Endothelial cell of umbilical vein (primary cell): ENCODE measurements around the gene SLC8A1. TPM values are rescaled to one million over a fixed set of nuclear protein-coding genes. Genes with fewer than 3 reads are reported as not detected.

Experiments
- BruUV-seq: library from RNA; stranded (reverse); fragments of 400-500 nt; replicated peaks from 2 replicates; lab custom pipeline; 2021; lab: Mats Ljungman, UMichigan
- CTCF ChIA-PET: fragments of 300-600, 350-600 bp; sonication (Branson Sonifier 250); formaldehyde crosslinking; loops from one replicate; lab custom pipeline; 2021; ENCODE audit warnings: antibody characterized with exemption, inconsistent platforms; lab: Charles Lee
- POLR2A ChIA-PET: fragments of 300-600, 350-600 bp; sonication (Branson Sonifier 250); formaldehyde crosslinking; loops from one replicate; lab custom pipeline; 2021; ENCODE audit warnings: antibody characterized with exemption, inconsistent platforms; lab: Charles Lee
- DNase-seq: peaks from one replicate; pipeline ENCODE4 v3.0.0-alpha.2; 2011; ENCODE audit warnings: low read depth, low spot score
- FAIRE-seq: peaks from 2 replicates; lab custom pipeline; 2011; peaks lifted over from hg19 to GRCh38; lab: Jason Lieb, UNC
- H2AFZ ChIP-seq: 2 replicates; pipeline ENCODE4 v1.6.0; 2012; ENCODE audit warnings: low read depth, low read length, control low read depth, inconsistent platforms
- H3K27ac ChIP-seq: 2 replicates; pipeline ENCODE4 v1.5.1; 2011; ENCODE audit warnings: low read depth, mild to moderate bottlenecking, control low read depth, low read length, moderate library complexity; ENCODE audit not compliant: insufficient read depth
- H3K27me3 ChIP-seq, 2 experiments: 2 replicates each; pipeline versions ENCODE4 v1.6.0 to v1.6.1; 2011; ENCODE audit warnings: low read length in 2 of 2, mixed read lengths in 1 of 2; ENCODE audit not compliant: control insufficient read depth in 2 of 2, insufficient read depth in 2 of 2
- H3K36me3 ChIP-seq, 2 experiments: 2 replicates in 1 of 2; 3 replicates in 1 of 2; pipeline ENCODE4 v1.5.1; 2011; ENCODE audit warnings: low read length in 2 of 2, mild to moderate bottlenecking in 1 of 2, moderate library complexity in 1 of 2; ENCODE audit not compliant: control insufficient read depth in 2 of 2, insufficient read depth in 2 of 2; ENCODE audit errors: extremely low read depth in 1 of 2
- H3K4me1 ChIP-seq: 3 replicates; pipeline ENCODE4 v1.5.1; 2011; ENCODE audit warnings: mild to moderate bottlenecking, low read length; ENCODE audit not compliant: control insufficient read depth, insufficient read depth; ENCODE audit errors: extremely low read depth
- H3K4me2 ChIP-seq: 2 replicates; pipeline ENCODE4 v1.6.1; 2011; ENCODE audit warnings: low read length, control low read depth, mixed read lengths; ENCODE audit not compliant: insufficient read depth
- H3K4me3 ChIP-seq, 3 experiments: fragments of 200-600 bp in 1 of 3; sonication (generic), shearing (Covaris generic) in 1 of 3; replicated peaks in 1 of 3; 2 replicates each; pipeline ENCODE4 v1.5.1; 2011 to 2016; ENCODE audit warnings: control low read depth in 3 of 3, low read length in 3 of 3, mild to moderate bottlenecking in 2 of 3, inconsistent platforms in 1 of 3, low read depth in 1 of 3, moderate library complexity in 1 of 3; ENCODE audit not compliant: insufficient read depth in 1 of 3
- H3K79me2 ChIP-seq: 2 replicates; pipeline ENCODE4 v1.6.0; 2012; ENCODE audit warnings: low read length, inconsistent platforms; ENCODE audit not compliant: control insufficient read depth, insufficient read depth
- H3K9ac ChIP-seq: replicated peaks from 2 replicates; pipeline ENCODE3; 2011; ENCODE audit warnings: low read length, control low read depth; ENCODE audit not compliant: insufficient read depth; ENCODE audit errors: extremely low read depth
- H3K9me1 ChIP-seq: replicated peaks from 3 replicates; pipeline ENCODE4 v1.6.0; 2011; ENCODE audit warnings: mild to moderate bottlenecking, low read length; ENCODE audit not compliant: control insufficient read depth, insufficient read depth; ENCODE audit errors: extremely low read depth
- H3K9me3 ChIP-seq: replicated peaks from 2 replicates; pipeline ENCODE4 v1.5.1; 2012; ENCODE audit warnings: low read length, inconsistent platforms; ENCODE audit not compliant: control insufficient read depth, insufficient read depth
- H4K20me1 ChIP-seq: replicated peaks from 2 replicates; pipeline ENCODE3; 2011; ENCODE audit warnings: mild to moderate bottlenecking, low read length; ENCODE audit not compliant: control insufficient read depth, insufficient read depth; ENCODE audit errors: extremely low read depth
- CTCF ChIP-seq, 2 donors: IDR thresholded peaks; 1 replicate in 1 of 2; 2 replicates in 1 of 2; pipeline ENCODE4 v1.5.1; 2011; ENCODE audit warnings: low read length in 2 of 2, mild to moderate bottlenecking in 2 of 2, moderate library complexity in 2 of 2, control low read depth in 1 of 2, inconsistent platforms in 1 of 2, low read depth in 1 of 2; ENCODE audit not compliant: insufficient read depth in 1 of 2; ENCODE audit errors: extremely low read depth in 1 of 2
- EZH2 ChIP-seq: IDR thresholded peaks from 2 replicates; pipeline ENCODE4 v1.6.1; 2012; ENCODE audit warnings: borderline replicate concordance, low read depth, mild to moderate bottlenecking, moderate library complexity, low read length, inconsistent platforms; ENCODE audit not compliant: severe bottlenecking
- FOS ChIP-seq: IDR thresholded peaks from 2 replicates; pipeline ENCODE4 v1.6.1; 2011; ENCODE audit warnings: mild to moderate bottlenecking, low read length, moderate library complexity, borderline replicate concordance; ENCODE audit not compliant: insufficient read depth
- GATA2 ChIP-seq: IDR thresholded peaks from 2 replicates; pipeline ENCODE4 v1.7.0; 2011; ENCODE audit warnings: low read depth, mild to moderate bottlenecking, moderate library complexity, mixed read lengths, low read length; ENCODE audit not compliant: insufficient read length, insufficient read depth
- JUN ChIP-seq: IDR thresholded peaks from 2 replicates; pipeline ENCODE4 v1.6.1; 2011; ENCODE audit warnings: borderline replicate concordance, low read depth; ENCODE audit not compliant: insufficient read length, insufficient read depth
- MAX ChIP-seq: IDR thresholded peaks from 2 replicates; pipeline ENCODE4 v1.6.1; 2011; ENCODE audit not compliant: insufficient read depth, insufficient read length
- MYC ChIP-seq: IDR thresholded peaks from one replicate; pipeline ENCODE4 v1.6.1; 2011; ENCODE audit warnings: mild to moderate bottlenecking, low read depth, low read length
- POLR2A ChIP-seq: IDR thresholded peaks from 2 replicates; pipeline ENCODE4 v1.6.1; 2012; ENCODE audit warnings: low read depth, mild to moderate bottlenecking, control low read depth, low read length
- dilution Hi-C: fragments of 300-500 bp; cut with MboI; formaldehyde crosslinking; loops from one replicate; pipeline ENCODE4 v1.15.0; 2019; ENCODE audit warnings: low sequenced_read_pairs; ENCODE audit not compliant: extremely low pct_ligation_motif_present
- intact Hi-C: fragments of 100-400 bp; cut with micrococcal nuclease; formaldehyde crosslinking; loops from one replicate; pipeline ENCODE4 v1.10.0; 2022
- polyA plus RNA-seq, 4 experiments: library from polyadenylated mRNA; depleted of rRNA in 3 of 4; stranded (reverse) in 3 of 4; unstranded in 1 of 4; fragments of >200 nt; gene quantifications; 2 replicates each; pipeline versions ENCODE4 v1.2.1 to v1.2.3, GENCODE V29; 2011 to 2012; ENCODE audit warnings: missing spikeins in 1 of 4
- total RNA-seq: library from RNA; stranded (reverse); gene quantifications from 2 replicates; pipeline ENCODE4 v1.2.3, GENCODE V29; 2021

The SLC8A1 gene
- total and polyA plus RNA-seq, 2 donors (not counting 3 experiments of a cell fraction or from before 2014, with no cell fraction given): 0.19 to 1.8 TPM

- no peaks in the 10 kb centered on the region for H3K27me3 ChIP-seq
- H3K9me3 ChIP-seq: no peaks in the 10 kb centered on the region
- TF ChIP-seq MYC: no peak
- no peak for TF ChIP-seq MAX
- no peak for TF ChIP-seq FOS
- no peak for TF ChIP-seq JUN
- TF ChIP-seq POLR2A: no peak
- TF ChIP-seq GATA2: no peak
- TF ChIP-seq EZH2: no peak
- no peak for DNase-seq
- H3K27ac ChIP-seq: no peak overlapping the region
- POLR2A ChIA-PET: no interaction called here
- no peaks in the 10 kb centered on the region for H3K9me1 ChIP-seq
- no peak overlapping the region for H3K9ac ChIP-seq
- BruUV-seq: no TSS peak
- H3K4me2 ChIP-seq: no peak overlapping the region
- H2AFZ ChIP-seq: no peak overlapping the region
- CTCF ChIA-PET: no interaction called here
- H4K20me1 ChIP-seq: no peaks in the 10 kb centered on the region
- dilution Hi-C loops (no loop called here), intact Hi-C loops (no loop called here)
- FAIRE-seq: no peak
- H3K36me3 ChIP-seq: no peaks in the 10 kb centered on the region
- no peaks in the 10 kb centered on the region for H3K4me1 ChIP-seq
- no peak overlapping the region for H3K4me3 ChIP-seq
- no peaks in the 10 kb centered on the region for H3K79me2 ChIP-seq
Measured at GRCh38 chr2:40298026-40298425, 153.9 kb downstream of the SLC8A1 start.

- dilution Hi-C loops: no loop called here
- no peaks in the 10 kb centered on the region for H4K20me1 ChIP-seq
- POLR2A ChIA-PET: no interaction called here
- H3K9me3 ChIP-seq: no peaks in the 10 kb centered on the region
- H3K9me1 ChIP-seq: no peaks in the 10 kb centered on the region
- H3K4me1 ChIP-seq: no peaks in the 10 kb centered on the region
- no peak for TF ChIP-seq EZH2
- no peak for TF ChIP-seq FOS
- no peak for TF ChIP-seq JUN
- no peak for TF ChIP-seq GATA2
- TF ChIP-seq CTCF (IDR thresholded peaks at IDR 0.05; ENCODE audit: extremely low read depth in 1 of 2, insufficient read depth in 1 of 2, low read depth in 1 of 2, low read length in 2 of 2): no peak
- TF ChIP-seq MYC: no peak
- no peak for TF ChIP-seq MAX
- intact Hi-C loops: no loop called here
- H3K27me3 ChIP-seq: no peaks in the 10 kb centered on the region
- no peak overlapping the region for H3K9ac ChIP-seq
- FAIRE-seq (no peak), DNase-seq (no peak)
- no peak overlapping the region for H3K4me3 ChIP-seq
- no peaks in the 10 kb centered on the region for H3K36me3 ChIP-seq
- H2AFZ ChIP-seq: no peak overlapping the region
- no peak overlapping the region for H3K27ac ChIP-seq
- no peak overlapping the region for H3K4me2 ChIP-seq
- no peaks in the 10 kb centered on the region for H3K79me2 ChIP-seq
- CTCF ChIA-PET: interaction anchor here (0.7 kb wide), 1 partner anchor 9 kb away, joined by 3 read pairs; no protein-coding TSS in a partner anchor
- no TSS peak for BruUV-seq
Measured at GRCh38 chr2:40292291-40292690, 159.6 kb downstream of the SLC8A1 start.
